ENCODE results near the gene ADRA2C.

ADRA2C gene

DNA sequence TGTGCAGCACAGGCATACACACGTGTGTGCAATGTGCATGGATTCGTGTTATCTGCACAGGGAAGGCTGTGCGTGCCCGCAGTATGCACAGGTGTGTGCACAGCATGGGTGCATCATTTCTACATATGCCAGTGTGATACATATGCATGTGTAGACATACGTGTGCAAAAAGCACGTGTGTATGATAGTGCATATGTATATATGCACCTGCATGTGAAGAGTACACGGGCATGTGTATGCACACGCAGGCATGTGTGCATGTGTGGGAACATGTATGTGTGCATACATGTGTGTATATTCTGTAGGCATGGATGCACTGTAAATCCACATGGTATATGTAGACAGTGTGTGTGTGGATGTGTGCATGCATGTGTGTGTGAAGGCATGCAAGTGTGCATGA is 3.9 kb upstream of the ADRA2C start:
- Histone ChIP-seq H3K9me2 (ENCODE audit: low read depth, low read length) (no peaks in the 10 kb centered on the region), H4K20me1 (ENCODE audit: insufficient read depth, low read length) (no peaks in the 10 kb centered on the region), H3K27me3 (ENCODE audit: insufficient read depth, low read length) (no peaks in the 10 kb centered on the region), H3K4me3 (ENCODE audit: low read depth, low read length, poor library complexity, severe bottlenecking) (no peak overlapping the region), H3F3A (ENCODE audit: insufficient read depth, low read length) (no peaks in the 10 kb centered on the region), H3K9ac (ENCODE audit: low read length) (no peak overlapping the region), H3K79me2 (ENCODE audit: insufficient read depth, low read length) (no peaks in the 10 kb centered on the region), H3K36me3 (ENCODE audit: insufficient read depth, low read length) (no peaks in the 10 kb centered on the region), H2AFZ (ENCODE audit: low read length) (no peak overlapping the region), H3K4me2 (ENCODE audit: low read length) (no peak overlapping the region), H3K4me1 (ENCODE audit: insufficient read depth, low read length, severe bottlenecking) (no peaks in the 10 kb centered on the region), H3K27ac (ENCODE audit: low read depth, low read length, poor library complexity, severe bottlenecking) (no peak overlapping the region), H3K9me3 (ENCODE audit: low read length) (no peaks in the 10 kb centered on the region)
- TF ChIP-seq, protein P1, sequence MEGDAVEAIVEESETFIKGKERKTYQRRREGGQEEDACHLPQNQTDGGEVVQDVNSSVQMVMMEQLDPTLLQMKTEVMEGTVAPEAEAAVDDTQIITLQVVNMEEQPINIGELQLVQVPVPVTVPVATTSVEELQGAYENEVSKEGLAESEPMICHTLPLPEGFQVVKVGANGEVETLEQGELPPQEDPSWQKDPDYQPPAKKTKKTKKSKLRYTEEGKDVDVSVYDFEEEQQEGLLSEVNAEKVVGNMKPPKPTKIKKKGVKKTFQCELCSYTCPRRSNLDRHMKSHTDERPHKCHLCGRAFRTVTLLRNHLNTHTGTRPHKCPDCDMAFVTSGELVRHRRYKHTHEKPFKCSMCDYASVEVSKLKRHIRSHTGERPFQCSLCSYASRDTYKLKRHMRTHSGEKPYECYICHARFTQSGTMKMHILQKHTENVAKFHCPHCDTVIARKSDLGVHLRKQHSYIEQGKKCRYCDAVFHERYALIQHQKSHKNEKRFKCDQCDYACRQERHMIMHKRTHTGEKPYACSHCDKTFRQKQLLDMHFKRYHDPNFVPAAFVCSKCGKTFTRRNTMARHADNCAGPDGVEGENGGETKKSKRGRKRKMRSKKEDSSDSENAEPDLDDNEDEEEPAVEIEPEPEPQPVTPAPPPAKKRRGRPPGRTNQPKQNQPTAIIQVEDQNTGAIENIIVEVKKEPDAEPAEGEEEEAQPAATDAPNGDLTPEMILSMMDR (IDR thresholded peaks at IDR 0.05; ENCODE audit: low read length) = no peak
- no peak for TF ChIP-seq EZH2 (IDR thresholded peaks at IDR 0.05; ENCODE audit: borderline replicate concordance, low read length)

DNA sequence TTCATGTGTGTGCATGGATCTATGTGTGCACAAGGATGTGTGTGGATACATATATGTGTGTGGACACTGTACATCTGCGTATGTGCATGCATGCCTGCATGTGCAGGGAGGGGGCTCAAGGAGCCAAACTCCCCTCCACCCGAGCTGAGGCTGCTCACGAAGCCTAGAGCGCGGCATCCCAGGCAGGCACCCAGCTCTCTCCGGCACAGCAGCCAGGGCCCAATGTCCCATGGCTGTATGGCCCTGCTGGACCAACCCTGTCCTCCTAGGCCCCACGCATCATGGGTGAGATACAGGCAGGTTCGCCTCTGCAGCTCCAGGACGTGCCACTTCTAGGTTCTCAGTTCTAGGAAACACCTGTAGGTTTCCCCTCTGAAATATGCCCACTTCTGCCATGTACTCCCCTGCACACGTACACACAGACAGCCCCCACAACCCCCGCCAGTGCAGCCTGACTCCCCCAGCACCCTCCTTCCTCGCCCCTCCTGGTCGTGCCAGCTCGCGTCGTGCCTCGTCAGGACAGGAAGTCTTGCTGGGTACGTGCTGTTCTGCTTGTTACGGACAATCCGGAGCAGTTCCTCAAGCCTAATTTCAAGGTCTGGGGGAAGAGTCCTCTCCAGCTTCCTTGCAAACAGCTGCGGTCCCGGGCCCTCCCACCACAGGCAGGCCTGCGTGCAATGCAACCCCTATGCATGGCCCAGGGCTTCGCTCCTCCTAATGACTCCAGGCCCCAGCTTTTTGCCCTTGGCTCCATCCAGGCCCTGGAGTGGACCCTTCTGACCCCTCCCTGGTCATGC is 3.2 kb upstream of the ADRA2C start:
- H3K27ac ChIP-seq (ENCODE audit: low read depth, low read length, poor library complexity, severe bottlenecking) = no peak overlapping the region

DNA sequence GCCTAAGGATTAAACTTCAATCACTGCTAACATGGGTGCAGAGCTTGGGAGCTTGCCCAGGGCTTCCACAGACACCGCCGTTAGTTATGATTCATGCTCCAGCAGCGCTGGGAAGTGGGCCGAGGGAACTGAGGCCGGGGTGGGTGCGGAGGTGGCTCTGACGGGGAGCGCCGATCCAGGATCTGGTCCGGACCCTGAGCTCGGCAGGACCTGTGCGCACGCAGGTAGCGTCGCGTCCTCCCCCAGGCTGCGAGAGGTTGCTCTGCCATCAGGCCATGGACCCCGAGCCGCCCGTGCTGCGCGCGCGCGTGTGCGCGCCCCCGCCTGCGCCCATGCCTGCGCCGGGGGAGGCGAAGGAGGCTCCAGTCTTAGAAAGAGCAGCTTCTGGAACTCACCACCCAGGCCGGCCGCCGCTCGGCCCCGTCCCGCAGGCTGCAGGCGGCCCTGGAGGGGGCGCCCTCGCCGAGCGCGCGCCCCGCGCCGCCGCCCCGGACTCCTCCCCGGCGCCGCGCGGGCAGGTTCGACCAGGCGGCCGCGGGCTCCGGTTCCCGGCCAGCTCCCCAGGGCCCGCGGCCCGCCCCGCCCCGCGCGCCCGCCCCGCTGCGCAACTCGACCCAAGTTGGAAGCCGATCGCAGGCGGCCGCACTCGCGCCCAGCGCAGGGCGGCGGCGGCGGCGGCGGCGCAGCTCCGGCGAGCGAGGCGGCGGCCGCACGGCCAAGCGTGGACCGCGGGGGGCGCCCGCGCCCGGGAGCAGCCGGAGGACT is 732 bp upstream of the ADRA2C start:
- H3K79me2 ChIP-seq (ENCODE audit: insufficient read depth, low read length) = no peaks in the 10 kb centered on the region
- no peaks in the 10 kb centered on the region for H3F3A ChIP-seq (ENCODE audit: insufficient read depth, low read length)
- H3K9me3 ChIP-seq (ENCODE audit: low read length) = no peaks in the 10 kb centered on the region
- no peaks in the 10 kb centered on the region for H3K9me2 ChIP-seq (ENCODE audit: low read depth, low read length)
- H3K27ac ChIP-seq (ENCODE audit: low read depth, low read length, poor library complexity, severe bottlenecking) = no peak overlapping the region
- TF ChIP-seq, protein P1 (IDR thresholded peaks at IDR 0.05; ENCODE audit: low read length) = no peak
- TF ChIP-seq EZH2 (IDR thresholded peaks at IDR 0.05; ENCODE audit: borderline replicate concordance, low read length) = no peak
- no peak overlapping the region for H3K9ac ChIP-seq (ENCODE audit: low read length)
- no peaks in the 10 kb centered on the region for H3K4me1 ChIP-seq (ENCODE audit: insufficient read depth, low read length, severe bottlenecking)
- H3K4me2 ChIP-seq (ENCODE audit: low read length) = no peak overlapping the region
- no peaks in the 10 kb centered on the region for H3K27me3 ChIP-seq (ENCODE audit: insufficient read depth, low read length)
- H2AFZ ChIP-seq (ENCODE audit: low read length) = no peak overlapping the region
- H3K4me3 ChIP-seq (ENCODE audit: low read depth, low read length, poor library complexity, severe bottlenecking) = no peak overlapping the region
- no peaks in the 10 kb centered on the region for H3K36me3 ChIP-seq (ENCODE audit: insufficient read depth, low read length)
- H4K20me1 ChIP-seq (ENCODE audit: insufficient read depth, low read length) = no peaks in the 10 kb centered on the region

More for the DNA sequence above, 3.2 kb upstream of the ADRA2C start:
- Histone ChIP-seq H3K4me2 (ENCODE audit: low read length) (no peak overlapping the region), H3K27me3 (ENCODE audit: insufficient read depth, low read length) (no peaks in the 10 kb centered on the region), H3K4me1 (ENCODE audit: insufficient read depth, low read length, severe bottlenecking) (no peaks in the 10 kb centered on the region), H3K9ac (ENCODE audit: low read length) (no peak overlapping the region), H4K20me1 (ENCODE audit: insufficient read depth, low read length) (no peaks in the 10 kb centered on the region), H3K79me2 (ENCODE audit: insufficient read depth, low read length) (no peaks in the 10 kb centered on the region), H3K36me3 (ENCODE audit: insufficient read depth, low read length) (no peaks in the 10 kb centered on the region), H3K4me3 (ENCODE audit: low read depth, low read length, poor library complexity, severe bottlenecking) (no peak overlapping the region), H2AFZ (ENCODE audit: low read length) (no peak overlapping the region), H3K9me3 (ENCODE audit: low read length) (no peaks in the 10 kb centered on the region), H3F3A (ENCODE audit: insufficient read depth, low read length) (no peaks in the 10 kb centered on the region), H3K9me2 (ENCODE audit: low read depth, low read length) (no peaks in the 10 kb centered on the region)
- TF ChIP-seq, protein P1 (IDR thresholded peaks at IDR 0.05; ENCODE audit: low read length) = no peak
- no peak for TF ChIP-seq EZH2 (IDR thresholded peaks at IDR 0.05; ENCODE audit: borderline replicate concordance, low read length)

Measured in OCI-LY1 (cell line).